GM04504 (cell line): ENCODE measurements around the gene CGREF1.
"Not testable (repeated sequence)": the region's sequence is repeated elsewhere in the genome, so short reads cannot be mapped to it uniquely, and the experiment has no call there.

Experiments used
- DNase-seq: peaks from one replicate; pipeline ENCODE4 v3.0.0-alpha.2; 2012; ENCODE audit warnings: low read depth

The CGREF1 gene

GRCh38 chr2:27087823-27088410 lies 31.0 kb downstream of the CGREF1 start:
- no peak for DNase-seq

GRCh38 chr2:27086724-27087593 lies 32.0 kb downstream of the CGREF1 start, which contains the start of gene KHK:
Gene KHK (plus strand): TSS chr2:27086772. CDS start chr2:27087260, 488 bp downstream.
- DNase-seq, result no peak

- DNase-seq, result peak; percentile 81
These were observed 32.7 kb downstream of the CGREF1 start for GRCh38 chr2:27086090-27086723.

GRCh38 chr2:27085673-27086089 lies 33.2 kb downstream of the CGREF1 start:
- DNase-seq, result peak; percentile 53

GRCh38 chr2:27085062-27085672 lies 33.8 kb downstream of the CGREF1 start:
- DNase-seq, result no peak

GRCh38 chr2:27084297-27085061 lies 34.4 kb downstream of the CGREF1 start:
- no peak for DNase-seq

- no peak for DNase-seq
These were observed 35.3 kb downstream of the CGREF1 start for GRCh38 chr2:27083410-27084296.

GRCh38 chr2:27082773-27083409 lies 36.0 kb downstream of the CGREF1 start:
- no peak for DNase-seq

GRCh38 chr2:27081984-27082772 lies 36.8 kb downstream of the CGREF1 start:
- no peak for DNase-seq

- no peak for DNase-seq
These were observed 38.4 kb downstream of the CGREF1 start for GRCh38 chr2:27080603-27080936.

- no peak for DNase-seq
These were observed 38.8 kb downstream of the CGREF1 start for GRCh38 chr2:27080140-27080469.

- DNase-seq, result no peak
These were observed 39.4 kb downstream of the CGREF1 start for GRCh38 chr2:27079233-27080139.

- DNase-seq, result peak; percentile 97
These were observed 40.4 kb downstream of the CGREF1 start, which contains the start of gene EMILIN1 for GRCh38 chr2:27078267-27079194. Gene EMILIN1 (plus strand): TSS chr2:27078615. CDS start chr2:27079066, 451 bp downstream.

GRCh38 chr2:27077231-27077630 lies 41.7 kb downstream of the CGREF1 start:
- DNase-seq, result no peak

GRCh38 chr2:27076323-27076722 lies 42.6 kb downstream of the CGREF1 start:
- no peak for DNase-seq

- DNase-seq, result not testable (repeated sequence)
These were observed 43.4 kb downstream of the CGREF1 start for GRCh38 chr2:27075566-27075871.
